Large intestine (tissue), 3 donors: ENCODE data around the gene B4GALT5. TPM values are rescaled to one million over a fixed set of nuclear protein-coding genes. Genes with fewer than 3 reads are reported as not detected.
A peak's percentile ranks its signal among the peaks of the same experiment; 100 is the strongest.
"Not testable (repeated sequence)": the region's sequence is repeated elsewhere in the genome, so short reads cannot be mapped to it uniquely, and the experiment has no call there.

Source experiments
- DNase-seq, 2 donors: peaks; one replicate each; pipeline versions ENCODE4 v3.0.0 to v3.0.0-alpha.2; 2013
- H3K27ac ChIP-seq: one replicate; pipeline ENCODE4 v1.5.1; 2013; ENCODE audit warnings: low read length
- H3K27me3 ChIP-seq: 2 replicates; pipeline ENCODE4 v1.6.1; 2013; ENCODE audit warnings: low read length; ENCODE audit not compliant: control insufficient read depth, insufficient read depth
- H3K36me3 ChIP-seq: 2 replicates; pipeline ENCODE4 v1.6.1; 2013; ENCODE audit warnings: low read length; ENCODE audit not compliant: control insufficient read depth, insufficient read depth
- H3K4me1 ChIP-seq: one replicate; pipeline ENCODE4 v1.6.1; 2013; ENCODE audit warnings: low read length; ENCODE audit not compliant: control insufficient read depth, insufficient read depth
- H3K4me3 ChIP-seq: one replicate; pipeline ENCODE4 v1.5.1; 2013; ENCODE audit warnings: low read length
- H3K9me3 ChIP-seq: one replicate; pipeline ENCODE4 v1.6.1; 2013; ENCODE audit warnings: mild to moderate bottlenecking, low read depth, low read length, moderate library complexity; ENCODE audit not compliant: control insufficient read depth
- WGBS: methylation state at CpG from one replicate; pipeline ENCODE4 v1.1.5; 2013; ENCODE audit warnings: low lambda C conversion rate; ENCODE audit not compliant: insufficient coverage; 5-methylcytosine and 5-hydroxymethylcytosine counted together
- polyA plus RNA-seq: library from polyadenylated mRNA; unstranded; fragments of 120-200 nt; gene quantifications from one replicate; pipeline ENCODE4 v1.2.1, GENCODE V29; 2013

B4GALT5 gene
- polyA plus RNA-seq, 1 donor, result 51.2 TPM

DNA sequence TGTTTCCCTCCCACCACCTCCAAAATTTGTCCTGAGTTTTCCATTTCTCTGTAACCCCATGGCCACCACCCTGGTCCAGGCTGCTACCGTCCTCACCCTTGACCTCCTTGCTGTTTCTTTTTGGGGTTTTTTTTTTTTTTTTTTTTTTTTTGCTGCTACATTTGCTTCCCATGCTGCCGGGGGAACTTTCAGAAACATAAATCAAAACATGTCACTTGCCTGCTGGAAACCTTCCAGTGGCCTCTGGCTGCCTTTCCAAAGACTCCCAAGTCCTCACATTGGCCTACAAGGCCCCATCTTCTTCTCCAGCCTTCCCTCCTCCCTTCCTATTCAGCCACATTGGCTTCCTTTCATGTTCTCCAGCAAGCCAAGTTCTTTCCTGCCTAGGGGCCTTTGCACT, 95.4 kb downstream of the B4GALT5 start:
- Histone ChIP-seq H3K27me3 (no peaks in the 10 kb centered on the region), H3K36me3 (no peaks in the 10 kb centered on the region), H3K9me3 (peaks cover 8% of the 10 kb centered on the region), H3K4me3 (no peak overlapping the region), H3K27ac (no peak overlapping the region), H3K4me1 (peaks cover 15% of the 10 kb centered on the region)
- WGBS, result 67% methylated on average over 1 of the region's 2 CpGs
- no peak for DNase-seq

DNA sequence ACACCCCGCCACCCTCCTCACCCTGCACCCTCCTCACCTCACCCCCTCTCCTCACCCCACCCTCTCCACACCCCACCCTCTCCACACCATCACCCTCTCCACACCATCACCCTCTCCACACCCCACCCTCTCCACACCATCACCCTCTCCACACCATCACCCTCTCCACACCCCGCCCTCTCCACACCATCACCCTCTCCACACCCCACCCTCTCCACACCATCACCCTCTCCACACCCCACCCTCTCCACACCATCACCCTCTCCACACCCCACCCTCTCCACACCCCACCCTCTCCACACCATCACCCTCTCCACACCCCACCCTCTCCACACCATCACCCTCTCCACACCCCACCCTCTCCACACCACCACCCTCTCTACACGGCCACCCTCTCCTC, 96.3 kb downstream of the B4GALT5 start:
- H3K4me3 ChIP-seq, H3K27me3 ChIP-seq, H3K36me3 ChIP-seq, H3K27ac ChIP-seq, DNase-seq, H3K9me3 ChIP-seq: not testable (repeated sequence)
- H3K4me1 ChIP-seq, result peaks cover 15% of the 10 kb centered on the region
- no CpG with 5 or more reads among the region's 3 CpGs for WGBS

GRCh38 chr20:49616154-49617007, 97.3 kb downstream of the B4GALT5 start:
- Histone ChIP-seq H3K4me3 (no peak overlapping the region), H3K4me1 (peaks cover 15% of the 10 kb centered on the region), H3K9me3 (peaks cover 8% of the 10 kb centered on the region), H3K27ac (peak overlapping the region; percentile 74), H3K36me3 (no peaks in the 10 kb centered on the region), H3K27me3 (no peaks in the 10 kb centered on the region)
- WGBS, result no CpG with 5 or more reads among the region's 11 CpGs
- DNase-seq, result no peak

GRCh38 chr20:49615401-49616153, 98.1 kb downstream of the B4GALT5 start:
- H3K4me1 ChIP-seq, result peaks cover 18% of the 10 kb centered on the region
- peaks cover 8% of the 10 kb centered on the region for H3K9me3 ChIP-seq
- H3K27me3 ChIP-seq, result no peaks in the 10 kb centered on the region
- peak overlapping the region; percentile 74 for H3K27ac ChIP-seq
- no peak overlapping the region for H3K4me3 ChIP-seq
- no peaks in the 10 kb centered on the region for H3K36me3 ChIP-seq
- peak; percentile 76 to 88 for DNase-seq
- WGBS, result no CpG with 5 or more reads among the region's 15 CpGs

DNA sequence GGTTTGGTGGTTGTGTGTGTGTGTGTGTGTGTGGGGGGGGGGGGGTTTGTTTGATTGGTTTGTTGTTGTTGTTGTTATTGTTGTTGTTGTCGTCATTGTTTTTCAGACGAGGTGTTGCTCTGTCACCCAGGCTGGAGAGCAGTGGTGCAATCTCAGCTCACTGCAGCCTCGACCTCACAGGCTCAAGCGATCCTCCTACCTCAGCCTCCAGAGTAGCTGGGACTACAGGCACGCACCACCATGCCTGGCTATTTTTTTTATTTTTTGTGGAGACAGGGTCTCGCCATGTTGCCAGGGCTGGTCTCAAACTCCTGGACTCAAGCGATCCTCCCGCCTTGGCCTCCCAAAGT, 98.7 kb downstream of the B4GALT5 start:
- not testable (repeated sequence) for H3K4me3 ChIP-seq, H3K9me3 ChIP-seq, DNase-seq, H3K36me3 ChIP-seq, H3K27me3 ChIP-seq
- H3K4me1 ChIP-seq, result peaks cover 20% of the 10 kb centered on the region
- H3K27ac ChIP-seq, result peak overlapping the region; percentile 74
- WGBS, result no CpG with 5 or more reads among the region's 8 CpGs

DNA sequence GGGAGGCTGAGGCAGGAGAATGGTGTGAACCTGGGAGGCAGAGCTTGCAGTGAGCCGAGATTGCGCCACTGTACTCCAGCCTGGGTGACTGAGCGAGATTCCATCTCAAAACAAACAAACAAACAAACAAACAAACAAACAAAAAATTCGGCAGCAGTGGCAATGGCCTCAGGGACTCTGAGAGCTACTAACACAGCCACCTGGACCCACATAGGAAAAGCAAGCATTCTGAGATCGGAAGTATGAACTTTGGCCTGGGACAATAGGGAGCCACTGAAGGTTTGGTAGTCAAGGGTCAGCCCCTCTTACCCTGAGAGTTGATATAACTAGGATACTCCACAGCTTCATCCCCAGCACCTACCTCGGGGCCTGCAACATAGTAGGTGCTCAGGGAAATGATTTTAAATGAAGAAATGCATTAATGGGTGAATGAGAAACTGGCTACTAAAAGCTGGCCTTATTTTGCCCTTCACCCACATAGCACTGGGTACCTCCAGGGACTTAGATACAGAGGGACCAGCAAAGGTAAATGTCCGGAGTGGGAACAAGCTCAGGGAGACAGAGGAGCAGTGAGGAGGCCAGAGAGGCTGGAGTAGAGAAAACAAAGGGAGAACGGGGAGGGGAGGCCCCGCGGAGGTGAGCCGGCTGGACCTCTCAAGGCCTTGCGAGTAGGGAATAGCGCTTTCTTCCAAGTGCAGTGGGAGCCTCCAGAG, 99.2 kb downstream of the B4GALT5 start:
- no peak for DNase-seq
- no CpG with 5 or more reads among the region's 13 CpGs for WGBS
- no peak overlapping the region for H3K27ac ChIP-seq
- peaks cover 20% of the 10 kb centered on the region for H3K4me1 ChIP-seq
- peaks cover 8% of the 10 kb centered on the region for H3K9me3 ChIP-seq
- no peaks in the 10 kb centered on the region for H3K27me3 ChIP-seq
- H3K36me3 ChIP-seq, result no peaks in the 10 kb centered on the region
- H3K4me3 ChIP-seq, result no peak overlapping the region

GRCh38 chr20:49612127-49612738, 101.4 kb downstream of the B4GALT5 start:
- Histone ChIP-seq H3K27ac (no peak overlapping the region), H3K36me3 (no peaks in the 10 kb centered on the region), H3K9me3 (peaks cover 2% of the 10 kb centered on the region), H3K27me3 (no peaks in the 10 kb centered on the region), H3K4me3 (no peak overlapping the region), H3K4me1 (peaks cover 25% of the 10 kb centered on the region)
- 100% methylated on average over 1 of the region's 6 CpGs for WGBS
- DNase-seq, result no peak

DNA sequence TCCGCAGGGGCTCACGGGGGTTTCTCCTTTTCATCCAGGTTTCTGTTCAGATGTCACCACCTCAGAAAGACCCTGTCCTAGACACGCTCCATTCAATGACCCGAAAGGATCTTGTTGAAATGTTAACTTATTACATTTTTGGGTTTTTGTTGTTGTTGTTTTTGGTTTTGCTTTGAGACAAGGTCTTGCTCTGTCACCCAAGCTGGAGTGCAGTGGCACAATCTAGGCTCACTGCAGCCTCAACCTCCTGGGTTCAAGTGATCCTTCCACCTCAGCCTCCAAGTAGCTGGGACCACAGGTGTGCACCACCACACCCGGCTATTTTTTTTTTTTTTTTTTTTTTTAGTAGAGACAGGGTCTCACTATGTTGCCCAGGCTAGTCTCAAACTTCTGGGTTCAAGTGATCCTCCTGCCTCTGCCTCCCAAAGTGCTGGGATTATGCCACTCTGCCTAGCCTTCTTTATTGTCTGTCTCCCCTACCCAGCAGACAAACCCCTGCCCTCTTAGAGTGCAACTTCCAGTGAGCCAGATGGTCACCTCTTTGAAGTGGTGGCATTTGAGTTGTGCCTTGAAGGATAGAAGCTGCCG, 102.0 kb downstream of the B4GALT5 start:
- H3K4me1 ChIP-seq, result peaks cover 25% of the 10 kb centered on the region
- not testable (repeated sequence) for H3K36me3 ChIP-seq, H3K9me3 ChIP-seq, H3K27me3 ChIP-seq, H3K27ac ChIP-seq, DNase-seq
- no CpG with 5 or more reads among the region's 6 CpGs for WGBS
- peak overlapping the region; percentile 21 for H3K4me3 ChIP-seq

DNA sequence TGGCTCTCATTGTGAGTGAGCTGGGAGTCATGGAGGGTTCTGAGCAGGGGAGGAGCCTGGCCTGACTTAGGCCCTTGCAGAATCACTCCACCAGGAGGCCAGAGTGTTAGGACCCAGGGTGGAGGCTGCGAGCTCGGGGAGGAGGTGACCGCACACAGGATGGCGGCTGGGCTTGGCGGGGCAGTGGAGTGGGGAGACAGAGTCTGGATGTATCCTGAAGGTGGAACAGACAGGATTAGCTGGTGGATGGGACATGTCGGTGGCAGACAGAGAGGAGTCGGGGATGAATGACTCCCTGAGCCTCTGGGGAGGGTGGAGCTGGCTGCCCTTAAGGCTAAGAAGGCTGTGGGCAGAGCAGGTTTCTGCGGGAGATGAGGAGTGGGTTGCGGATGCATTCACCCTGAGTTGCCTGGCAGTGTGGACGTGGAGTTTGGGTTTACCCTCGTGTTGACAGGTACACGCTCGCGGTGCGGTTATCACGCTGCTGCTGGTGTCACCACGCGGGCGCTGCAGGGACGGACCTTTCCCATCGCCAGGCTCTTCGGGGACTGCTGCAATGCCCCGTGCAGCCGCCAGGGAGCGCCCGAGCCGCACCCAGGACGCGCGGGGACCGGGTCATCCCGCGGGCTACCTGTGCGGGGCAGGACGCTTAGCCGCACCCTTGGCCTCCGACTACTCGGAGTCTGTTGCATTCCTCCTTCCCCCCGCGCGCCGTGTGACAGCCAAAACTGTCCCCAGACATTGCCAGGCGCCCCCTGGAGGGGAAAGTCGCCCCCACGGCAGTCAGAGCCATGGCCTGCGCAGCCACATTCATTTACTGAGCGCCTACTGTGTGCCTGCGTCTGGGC, 102.8 kb downstream of the B4GALT5 start:
- H3K27me3 ChIP-seq, result no peaks in the 10 kb centered on the region
- H3K9me3 ChIP-seq, result peaks cover 2% of the 10 kb centered on the region
- peaks cover 22% of the 10 kb centered on the region for H3K4me1 ChIP-seq
- peak; percentile 71 to 81 for DNase-seq
- no peaks in the 10 kb centered on the region for H3K36me3 ChIP-seq
- WGBS, result 0% methylated on average over 2 of the region's 48 CpGs
- no peak overlapping the region for H3K27ac ChIP-seq
- peak overlapping the region; percentile 21 for H3K4me3 ChIP-seq
